Muscle of leg (tissue), 11 donors: ENCODE measurements around the gene PITPNC1. TPM values are rescaled to one million over a fixed set of nuclear protein-coding genes. Genes with fewer than 3 reads are reported as not detected.

Experiments used
- DNase-seq: peaks from one replicate; pipeline ENCODE4 v3.0.0; 2013
- H3K27ac ChIP-seq: one replicate; pipeline ENCODE4 v1.5.1; 2013; ENCODE audit warnings: mild to moderate bottlenecking, low read length, control low read depth
- H3K27me3 ChIP-seq: one replicate; pipeline ENCODE4 v1.6.1; 2013; ENCODE audit warnings: low read length; ENCODE audit not compliant: control insufficient read depth, insufficient read depth
- H3K36me3 ChIP-seq: one replicate; pipeline ENCODE4 v1.6.1; 2013; ENCODE audit warnings: low read length; ENCODE audit not compliant: control insufficient read depth, insufficient read depth
- H3K4me1 ChIP-seq: one replicate; pipeline ENCODE4 v1.6.1; 2013; ENCODE audit warnings: low read length; ENCODE audit not compliant: control insufficient read depth, insufficient read depth
- H3K4me3 ChIP-seq: one replicate; pipeline ENCODE4 v1.5.1; 2013; ENCODE audit warnings: low read length, control low read depth
- H3K9me3 ChIP-seq: replicated peaks from 2 replicates; pipeline ENCODE4 v1.6.1; 2013; ENCODE audit warnings: low read depth, low read length; ENCODE audit not compliant: control insufficient read depth
- WGBS: methylation state at CpG from one replicate; pipeline ENCODE4 v1.1.5; 2013; ENCODE audit warnings: missing lambda C conversion rate; ENCODE audit not compliant: insufficient coverage; 5-methylcytosine and 5-hydroxymethylcytosine counted together
- polyA plus RNA-seq, 8 donors: library from polyadenylated mRNA; unstranded; fragments of 120-200 nt; gene quantifications; one replicate each; pipeline versions ENCODE4 v1.2.1 to v1.2.3, GENCODE V29; 2013; ENCODE audit warnings: inconsistent platforms in 1 of 8, low replicate concordance in 1 of 8; ENCODE audit not compliant: insufficient read length in 8 of 8, insufficient read depth in 1 of 8
- total RNA-seq: library from RNA; stranded (reverse); fragments of 120-200 nt; gene quantifications from one replicate; pipeline ENCODE4 v1.2.4, GENCODE V29; 2013

The PITPNC1 gene
- total and polyA plus RNA-seq, 9 donors, result 8.6 to 11.9 (median 10.0) TPM

DNA sequence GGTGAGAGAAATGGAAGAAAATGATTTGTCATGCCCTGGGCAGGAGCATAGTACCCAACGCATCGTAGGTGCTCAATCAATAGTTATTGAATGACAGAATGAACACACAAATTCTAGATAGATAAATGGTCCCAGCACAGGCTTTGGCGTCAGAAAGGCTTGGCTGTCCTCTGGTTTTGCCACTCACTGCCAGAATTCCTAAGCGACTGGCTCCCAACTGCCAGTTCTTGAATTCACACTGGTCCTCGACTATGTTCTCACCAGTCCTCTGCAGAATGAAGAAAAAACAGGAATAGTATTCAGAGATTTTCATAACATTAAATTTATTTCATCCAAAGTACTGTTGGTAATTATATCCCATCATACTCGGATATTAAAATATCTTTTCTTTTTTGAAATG is 177.6 kb downstream of the PITPNC1 start:
- 100% methylated on average over 2 of the region's 6 CpGs for WGBS

GRCh38 chr17:67555855-67556254 is 178.8 kb downstream of the PITPNC1 start:
- no peaks in the 10 kb centered on the region for H3K36me3 ChIP-seq
- no peak overlapping the region for H3K27ac ChIP-seq
- no peak overlapping the region for H3K4me3 ChIP-seq
- H3K9me3 ChIP-seq, result peaks cover 4% of the 10 kb centered on the region
- DNase-seq, result no peak
- H3K27me3 ChIP-seq, result no peaks in the 10 kb centered on the region
- WGBS, result 100% methylated on average over 1 of the region's 1 CpG
- H3K4me1 ChIP-seq, result no peaks in the 10 kb centered on the region

More for the DNA sequence above, 177.6 kb downstream of the PITPNC1 start:
- Histone ChIP-seq H3K4me3 (no peak overlapping the region), H3K36me3 (no peaks in the 10 kb centered on the region), H3K4me1 (no peaks in the 10 kb centered on the region), H3K9me3 (peaks cover 4% of the 10 kb centered on the region), H3K27ac (no peak overlapping the region), H3K27me3 (no peaks in the 10 kb centered on the region)
- no peak for DNase-seq

GRCh38 chr17:67557052-67557845 is 180.2 kb downstream of the PITPNC1 start:
- DNase-seq, result no peak
- no peaks in the 10 kb centered on the region for H3K36me3 ChIP-seq
- H3K27me3 ChIP-seq, result no peaks in the 10 kb centered on the region
- H3K4me1 ChIP-seq, result no peaks in the 10 kb centered on the region
- H3K27ac ChIP-seq, result no peak overlapping the region
- H3K9me3 ChIP-seq, result peaks cover 4% of the 10 kb centered on the region
- no peak overlapping the region for H3K4me3 ChIP-seq
- 83% methylated on average over 9 of the region's 11 CpGs for WGBS

GRCh38 chr17:67557921-67558320 is 180.8 kb downstream of the PITPNC1 start:
- no peak overlapping the region for H3K4me3 ChIP-seq
- H3K27ac ChIP-seq, result no peak overlapping the region
- H3K36me3 ChIP-seq, result no peaks in the 10 kb centered on the region
- no peaks in the 10 kb centered on the region for H3K27me3 ChIP-seq
- 58% methylated on average over 3 of the region's 5 CpGs for WGBS
- no peak for DNase-seq
- H3K9me3 ChIP-seq, result peaks cover 4% of the 10 kb centered on the region
- H3K4me1 ChIP-seq, result no peaks in the 10 kb centered on the region

DNA sequence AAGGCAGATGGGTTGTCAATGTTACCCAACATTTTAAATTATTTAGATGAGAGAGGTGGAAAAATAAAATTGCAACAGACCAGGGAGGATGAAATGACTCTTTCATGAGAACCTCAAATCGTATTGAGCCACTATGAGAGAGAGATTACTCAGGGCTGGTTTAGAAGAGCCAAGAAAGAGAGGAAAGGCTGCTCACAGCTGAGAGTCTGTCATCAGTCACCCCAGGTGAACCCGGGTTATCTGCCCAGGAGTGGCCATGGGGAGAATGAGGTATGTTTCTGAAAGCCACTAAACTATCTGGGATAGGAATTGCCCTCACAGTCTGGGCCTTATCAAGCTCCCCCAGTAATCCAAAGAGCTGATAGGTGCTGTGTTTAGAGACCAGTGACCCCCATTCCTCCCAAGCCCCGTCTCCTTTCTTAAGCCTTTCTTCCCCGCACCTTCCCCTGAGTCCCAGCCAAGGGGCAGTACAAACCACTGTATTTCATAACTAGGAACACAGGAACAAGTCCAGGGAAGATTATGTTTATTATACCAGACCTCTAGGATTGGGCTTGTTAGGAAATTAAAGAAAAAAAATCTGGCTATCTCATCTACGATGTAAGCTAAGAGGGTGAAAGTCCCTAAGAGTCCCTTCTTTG is 181.8 kb downstream of the PITPNC1 start:
- Histone ChIP-seq H3K4me3 (no peak overlapping the region), H3K36me3 (no peaks in the 10 kb centered on the region), H3K9me3 (peaks cover 4% of the 10 kb centered on the region), H3K27me3 (no peaks in the 10 kb centered on the region), H3K4me1 (no peaks in the 10 kb centered on the region), H3K27ac (no peak overlapping the region)
- DNase-seq, result no peak
- WGBS, result 85% methylated on average over 2 of the region's 5 CpGs

GRCh38 chr17:67559381-67559966 is 182.4 kb downstream of the PITPNC1 start:
- Histone ChIP-seq H3K4me1 (no peaks in the 10 kb centered on the region), H3K27me3 (no peaks in the 10 kb centered on the region), H3K9me3 (peaks cover 4% of the 10 kb centered on the region), H3K4me3 (no peak overlapping the region), H3K27ac (no peak overlapping the region), H3K36me3 (no peaks in the 10 kb centered on the region)
- 64% methylated on average over 3 of the region's 10 CpGs for WGBS
- DNase-seq, result no peak

DNA sequence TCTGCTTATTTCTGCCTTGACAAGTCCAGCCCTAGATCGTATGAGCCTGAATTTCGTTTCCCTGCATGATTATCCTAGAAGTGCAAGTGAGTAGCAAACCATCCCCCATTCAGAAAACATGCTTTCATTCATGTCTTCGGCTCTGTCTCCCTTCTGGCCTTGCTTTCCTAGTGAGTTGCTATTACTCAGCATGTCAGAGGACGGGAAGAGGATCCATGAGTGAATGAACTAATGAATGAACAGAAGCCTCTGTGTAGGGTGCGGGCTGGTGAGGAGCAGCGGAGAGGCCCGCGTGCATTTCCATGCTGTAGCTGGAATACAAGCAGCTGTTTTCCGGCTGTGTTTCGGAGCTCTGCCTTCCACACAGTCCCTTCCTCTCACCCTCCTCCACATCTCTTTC is 184.9 kb downstream of the PITPNC1 start:
- Histone ChIP-seq H3K4me3 (no peak overlapping the region), H3K36me3 (no peaks in the 10 kb centered on the region), H3K27me3 (no peaks in the 10 kb centered on the region), H3K9me3 (peaks cover under 1% of the 10 kb centered on the region), H3K4me1 (no peaks in the 10 kb centered on the region), H3K27ac (no peak overlapping the region)
- DNase-seq, result no peak
- 68% methylated on average over 8 of the region's 10 CpGs for whole genome bisulfite sequencing

DNA sequence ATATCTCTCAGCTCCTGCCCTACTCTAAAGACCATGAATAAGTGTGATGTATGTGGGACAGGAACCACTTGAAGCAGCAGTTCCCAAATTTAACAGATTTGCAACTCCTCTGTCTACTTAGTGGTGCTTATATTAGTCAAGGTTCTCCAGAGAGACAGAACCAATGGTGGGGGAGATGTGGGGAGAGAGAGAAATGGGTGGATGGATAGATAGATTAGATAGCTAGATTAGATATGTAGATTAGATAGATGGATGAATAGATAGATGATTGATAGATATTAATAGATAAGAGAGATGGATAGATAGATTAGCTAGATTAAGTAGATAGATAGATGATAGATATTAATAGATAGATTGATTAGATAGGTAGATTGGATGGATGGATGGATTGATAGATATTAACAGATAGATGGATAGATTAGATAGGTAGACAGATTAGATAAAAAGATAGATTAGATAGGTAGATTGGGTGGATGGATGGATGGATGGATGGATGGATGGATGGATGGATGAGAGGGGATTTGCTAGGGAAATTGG is 186.7 kb downstream of the PITPNC1 start:
- no peak for DNase-seq
- no peak overlapping the region for H3K27ac ChIP-seq

DNA sequence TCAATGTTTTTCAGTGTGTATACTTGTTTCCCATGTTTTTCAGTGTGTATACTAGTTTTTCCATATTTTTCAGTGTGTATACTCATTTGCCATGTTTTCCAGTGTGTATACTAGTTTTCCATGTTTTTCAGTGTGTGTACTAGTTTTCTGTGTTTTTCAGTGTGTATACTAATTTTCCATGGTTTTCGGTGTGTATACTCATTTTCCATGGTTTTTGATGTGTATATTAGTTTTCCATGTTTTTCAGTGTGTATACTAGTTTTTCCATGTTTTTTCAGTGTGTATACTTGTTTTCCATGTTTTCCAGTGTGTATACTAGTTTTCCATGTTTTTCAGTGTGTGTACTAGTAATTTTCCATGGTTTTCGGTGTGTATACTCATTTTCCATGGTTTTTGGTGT is 188.0 kb downstream of the PITPNC1 start:
- Histone ChIP-seq H3K27ac (no peak overlapping the region), H3K9me3 (no peaks in the 10 kb centered on the region), H3K4me3 (no peak overlapping the region), H3K36me3 (no peaks in the 10 kb centered on the region), H3K4me1 (no peaks in the 10 kb centered on the region), H3K27me3 (no peaks in the 10 kb centered on the region)
- DNase-seq, result no peak
- no CpG with 5 or more reads among the region's 2 CpGs for WGBS

More for the DNA sequence above, 186.7 kb downstream of the PITPNC1 start:
- Histone ChIP-seq H3K4me3 (no peak overlapping the region), H3K36me3 (no peaks in the 10 kb centered on the region), H3K27me3 (no peaks in the 10 kb centered on the region), H3K4me1 (no peaks in the 10 kb centered on the region), H3K9me3 (no peaks in the 10 kb centered on the region)

GRCh38 chr17:67566656-67567055 is 189.6 kb downstream of the PITPNC1 start:
- no peak overlapping the region for H3K27ac ChIP-seq
- H3K36me3 ChIP-seq, result no peaks in the 10 kb centered on the region
- 80% methylated on average over 1 of the region's 3 CpGs for WGBS
- H3K27me3 ChIP-seq, result no peaks in the 10 kb centered on the region
- H3K4me3 ChIP-seq, result no peak overlapping the region
- no peaks in the 10 kb centered on the region for H3K4me1 ChIP-seq
- H3K9me3 ChIP-seq, result no peaks in the 10 kb centered on the region
- DNase-seq, result no peak
